ENCODE results near the gene GRIN1.

DNA sequence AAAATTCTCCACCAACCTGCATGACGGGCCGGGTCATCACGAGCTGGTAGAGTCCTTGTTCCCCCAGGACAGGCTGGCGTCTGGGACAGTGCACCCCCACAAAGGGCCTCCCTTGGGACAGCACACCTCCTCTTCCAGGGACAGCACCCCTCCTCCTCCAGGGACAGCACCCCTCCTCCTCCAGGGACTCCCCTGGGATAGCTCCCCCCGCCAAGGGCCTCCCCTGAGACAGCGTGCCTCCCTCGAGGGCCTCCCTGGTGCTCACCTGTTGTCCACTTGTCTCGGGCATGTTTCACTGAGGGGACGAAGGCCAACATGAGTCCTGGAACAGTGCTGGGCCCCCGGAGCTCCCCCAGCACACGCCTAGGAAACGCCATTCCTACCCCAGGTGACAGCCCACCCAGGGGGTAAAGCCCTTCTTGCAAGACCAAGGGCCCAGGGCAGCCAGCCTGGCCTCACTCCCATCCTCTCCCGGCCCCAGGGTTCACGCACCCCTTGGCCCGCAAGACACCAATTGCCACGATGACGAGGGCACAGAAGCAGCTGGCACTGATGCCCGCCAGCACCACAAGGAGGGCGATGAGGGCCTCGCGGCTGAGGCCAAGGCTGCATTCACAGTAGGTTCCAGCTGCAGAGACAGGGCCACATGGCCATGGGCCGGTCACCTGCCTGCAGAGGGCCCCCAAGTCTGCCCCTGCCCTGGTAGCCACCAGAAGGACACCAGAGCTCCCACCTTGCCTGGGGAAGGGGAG is 32.4 kb downstream of the GRIN1 start:
- no peak for TF ChIP-seq EZH2 (IDR thresholded peaks at IDR 0.05; ENCODE audit: borderline replicate concordance, insufficient read depth, low read depth, low read length, poor library complexity, severe bottlenecking)
- TF ChIP-seq, protein P1, sequence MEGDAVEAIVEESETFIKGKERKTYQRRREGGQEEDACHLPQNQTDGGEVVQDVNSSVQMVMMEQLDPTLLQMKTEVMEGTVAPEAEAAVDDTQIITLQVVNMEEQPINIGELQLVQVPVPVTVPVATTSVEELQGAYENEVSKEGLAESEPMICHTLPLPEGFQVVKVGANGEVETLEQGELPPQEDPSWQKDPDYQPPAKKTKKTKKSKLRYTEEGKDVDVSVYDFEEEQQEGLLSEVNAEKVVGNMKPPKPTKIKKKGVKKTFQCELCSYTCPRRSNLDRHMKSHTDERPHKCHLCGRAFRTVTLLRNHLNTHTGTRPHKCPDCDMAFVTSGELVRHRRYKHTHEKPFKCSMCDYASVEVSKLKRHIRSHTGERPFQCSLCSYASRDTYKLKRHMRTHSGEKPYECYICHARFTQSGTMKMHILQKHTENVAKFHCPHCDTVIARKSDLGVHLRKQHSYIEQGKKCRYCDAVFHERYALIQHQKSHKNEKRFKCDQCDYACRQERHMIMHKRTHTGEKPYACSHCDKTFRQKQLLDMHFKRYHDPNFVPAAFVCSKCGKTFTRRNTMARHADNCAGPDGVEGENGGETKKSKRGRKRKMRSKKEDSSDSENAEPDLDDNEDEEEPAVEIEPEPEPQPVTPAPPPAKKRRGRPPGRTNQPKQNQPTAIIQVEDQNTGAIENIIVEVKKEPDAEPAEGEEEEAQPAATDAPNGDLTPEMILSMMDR (IDR thresholded peaks at IDR 0.05), result no peak
